ENCODE measurements around the gene OTUD5.

OTUD5 gene

DNA sequence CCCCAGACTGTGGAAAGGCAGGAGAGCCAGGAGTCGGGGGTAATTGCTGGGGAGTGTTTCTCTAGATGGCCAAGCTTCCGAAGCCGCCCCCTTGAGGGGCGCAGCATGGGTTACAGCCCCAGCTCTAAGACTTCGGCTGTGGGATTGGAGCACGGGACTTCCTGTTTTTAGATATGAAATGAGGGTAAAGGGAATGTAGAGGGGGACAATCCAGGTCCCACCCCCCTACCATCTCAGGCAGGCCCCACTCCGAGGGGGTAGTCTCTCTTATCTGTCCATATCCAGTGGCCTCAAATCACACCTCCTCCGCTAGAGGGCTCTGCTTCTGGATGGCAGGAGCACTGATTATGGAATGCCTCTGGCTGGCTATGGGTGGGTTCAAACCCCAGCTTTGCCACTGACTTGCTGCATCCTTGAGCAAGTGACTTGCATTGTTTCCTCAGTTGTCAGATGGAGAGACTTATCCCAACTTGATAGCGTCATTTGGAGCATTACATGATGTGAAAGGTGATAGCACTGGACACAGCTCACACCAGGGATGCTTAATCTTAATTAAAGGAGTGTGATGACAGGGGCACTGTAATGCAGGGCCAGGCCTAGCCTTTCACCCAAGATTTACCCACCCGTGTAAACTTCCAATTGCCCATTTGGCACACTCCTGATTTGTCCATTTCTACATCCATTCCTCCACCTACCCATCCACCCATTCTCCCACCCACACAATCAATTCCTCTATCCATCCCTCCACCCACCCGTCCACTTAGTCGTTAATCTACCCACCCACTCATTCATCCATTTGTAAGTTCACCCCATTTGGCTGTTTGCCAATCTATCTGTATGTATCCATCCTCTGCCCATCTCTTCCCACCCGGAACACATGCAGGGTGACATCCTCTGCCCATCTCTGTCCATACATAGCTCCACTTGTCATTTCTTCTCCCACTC lies 15.1 kb upstream of the OTUD5 start:
- in situ Hi-C loops (cut with MboI; ENCODE audit: low sequenced_read_pairs), result no loop called here

DNA sequence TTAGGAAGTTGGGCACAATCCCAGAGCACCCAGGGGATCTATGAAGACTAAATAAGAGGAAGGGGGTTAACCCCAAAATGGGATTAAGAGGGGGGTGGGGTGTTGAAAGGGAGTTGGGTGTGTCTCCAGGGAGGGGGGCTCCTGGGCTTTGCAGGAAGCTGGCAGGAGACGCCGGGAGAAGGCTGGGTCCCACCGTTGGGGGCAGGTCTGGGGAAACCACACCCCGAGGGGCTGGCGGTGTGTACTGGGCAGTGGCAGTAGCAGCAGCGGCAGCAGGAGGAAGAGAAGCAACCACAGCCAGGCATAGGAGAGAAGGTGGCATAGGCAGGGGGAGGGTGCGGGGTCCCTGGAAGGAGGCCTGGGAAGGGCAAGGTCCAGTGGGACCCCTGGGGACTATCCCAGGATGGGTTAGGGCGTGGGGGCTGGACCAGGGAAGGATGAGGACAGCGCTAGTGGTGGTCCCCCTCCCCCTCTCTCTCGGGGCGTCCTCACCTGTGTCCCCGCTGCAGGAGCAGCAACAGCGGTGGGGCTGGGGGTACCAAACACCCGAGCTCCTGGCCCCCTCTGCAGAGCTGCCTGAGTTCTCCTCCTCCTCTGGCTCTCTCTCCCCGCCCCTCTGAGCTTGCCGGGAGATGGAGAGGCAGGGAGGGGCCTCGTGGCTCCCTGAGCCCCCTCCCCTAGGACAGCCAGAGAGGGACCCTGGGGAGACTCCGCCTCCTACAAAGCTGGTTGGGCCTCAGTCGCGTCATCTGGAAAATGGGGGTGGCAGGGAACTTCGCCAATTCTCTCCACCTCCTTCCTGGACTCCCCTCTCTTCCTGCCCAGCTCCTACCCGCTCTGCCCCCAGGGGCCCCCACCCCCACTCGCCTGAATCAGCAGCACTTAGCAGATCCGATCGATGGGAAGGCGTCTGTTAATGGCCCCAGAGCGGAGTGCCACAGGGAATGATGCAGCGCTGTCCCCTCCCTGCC lies 14.1 kb upstream of the OTUD5 start, which contains the start of gene KCND1:
TSS of gene KCND1 (minus strand) at position 596 of the 971 bp plus-strand sequence. CDS start 1,573 bp downstream, outside the sequence.
- in situ Hi-C loops (cut with MboI; ENCODE audit: low sequenced_read_pairs), result no loop called here

DNA sequence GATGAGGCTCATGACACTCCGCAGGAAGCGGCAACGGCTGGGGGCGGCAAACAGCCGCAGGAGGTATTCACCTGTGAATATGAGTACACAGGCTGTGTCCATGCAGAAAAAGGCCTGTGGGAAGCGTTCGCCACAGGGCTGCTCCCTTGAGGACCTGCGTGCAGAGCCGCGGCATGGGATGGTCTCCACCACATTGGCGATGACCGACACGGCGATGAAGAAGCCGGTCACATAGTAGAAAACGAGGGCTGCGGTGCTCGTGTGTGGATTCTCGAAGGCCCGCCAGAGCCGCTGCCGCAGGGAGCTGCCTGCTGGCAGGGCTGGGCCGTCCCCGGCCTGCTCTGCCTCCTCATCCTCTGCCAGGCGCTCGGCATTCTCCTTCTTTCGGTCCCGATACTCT lies 12.1 kb upstream of the OTUD5 start:
- in situ Hi-C loops (cut with MboI; ENCODE audit: low sequenced_read_pairs), result no loop called here

- in situ Hi-C loops (cut with MboI; ENCODE audit: low sequenced_read_pairs), result no loop called here
Measured at GRCh38 chrX:48968377-48968776, 11.0 kb upstream of the OTUD5 start.

- in situ Hi-C loops (cut with MboI; ENCODE audit: low sequenced_read_pairs), result no loop called here
Measured at GRCh38 chrX:48966796-48967579, 9.6 kb upstream of the OTUD5 start.

DNA sequence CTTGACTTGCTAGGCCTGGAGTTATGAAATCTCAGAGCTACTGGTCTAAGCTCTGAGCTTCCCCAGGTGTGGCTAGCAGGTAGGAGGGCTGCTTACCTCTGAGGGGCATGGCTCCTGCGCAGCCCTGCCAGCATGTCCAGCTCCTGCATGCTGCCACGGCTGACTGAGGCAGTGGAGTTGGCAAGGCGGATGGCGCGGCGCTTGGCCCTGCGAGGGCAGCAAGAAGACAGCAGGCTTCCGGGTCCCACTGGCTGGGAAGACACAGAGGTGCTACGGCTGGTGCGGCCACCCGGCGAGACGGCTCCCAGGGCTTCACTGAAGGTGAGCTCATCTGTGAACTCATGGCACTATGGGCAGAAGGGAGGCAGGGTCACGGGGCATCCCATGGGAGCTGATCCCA lies 8.6 kb upstream of the OTUD5 start:
- in situ Hi-C loops (cut with MboI; ENCODE audit: low sequenced_read_pairs), result no loop called here

DNA sequence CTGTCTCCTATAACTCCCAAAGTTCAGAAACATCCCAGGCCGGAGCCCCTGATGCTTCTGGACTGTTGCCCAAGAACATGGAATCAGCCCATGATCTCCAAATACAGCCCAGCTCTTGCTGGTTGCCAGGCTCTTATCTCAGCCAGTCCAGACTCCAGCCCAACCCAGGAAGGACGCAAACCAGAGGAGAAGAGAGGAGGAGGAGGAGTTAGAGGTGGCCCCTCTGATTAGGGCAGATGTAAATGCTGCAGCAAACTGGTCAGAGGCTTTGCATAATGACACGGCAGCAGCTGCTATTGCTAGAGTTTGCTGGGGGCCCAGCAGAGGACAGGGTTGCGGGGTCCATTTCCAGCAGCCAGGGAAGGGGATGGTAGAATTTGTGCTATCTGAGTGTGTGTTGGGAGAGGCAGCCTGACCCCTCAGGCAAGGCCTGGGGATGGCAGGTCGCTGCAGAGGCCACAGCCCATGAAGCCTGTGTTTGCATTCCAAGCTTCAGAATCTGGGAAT lies 4.2 kb upstream of the OTUD5 start:
- in situ Hi-C loops (cut with MboI; ENCODE audit: low sequenced_read_pairs), result no loop called here

DNA sequence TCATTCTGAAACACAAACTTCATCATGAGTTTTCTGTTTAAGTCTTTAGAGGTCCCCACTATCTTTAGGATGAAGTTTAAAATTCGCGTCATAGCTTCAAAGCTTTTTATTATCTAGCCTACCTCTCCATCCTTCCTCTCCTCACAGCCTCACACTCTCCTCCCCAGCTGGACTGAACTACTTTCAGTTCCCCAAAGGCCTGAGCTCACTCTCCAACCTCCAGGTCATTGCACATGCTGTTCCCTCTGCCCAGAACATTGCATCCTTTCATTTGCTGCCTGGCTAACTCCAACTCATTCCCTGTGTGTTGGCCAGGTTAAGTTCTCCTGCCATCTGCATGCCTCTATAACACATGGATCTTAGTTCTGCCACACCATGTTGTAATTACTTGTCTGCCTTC lies 2.9 kb upstream of the OTUD5 start:
- in situ Hi-C loops (cut with MboI; ENCODE audit: low sequenced_read_pairs), result no loop called here

DNA sequence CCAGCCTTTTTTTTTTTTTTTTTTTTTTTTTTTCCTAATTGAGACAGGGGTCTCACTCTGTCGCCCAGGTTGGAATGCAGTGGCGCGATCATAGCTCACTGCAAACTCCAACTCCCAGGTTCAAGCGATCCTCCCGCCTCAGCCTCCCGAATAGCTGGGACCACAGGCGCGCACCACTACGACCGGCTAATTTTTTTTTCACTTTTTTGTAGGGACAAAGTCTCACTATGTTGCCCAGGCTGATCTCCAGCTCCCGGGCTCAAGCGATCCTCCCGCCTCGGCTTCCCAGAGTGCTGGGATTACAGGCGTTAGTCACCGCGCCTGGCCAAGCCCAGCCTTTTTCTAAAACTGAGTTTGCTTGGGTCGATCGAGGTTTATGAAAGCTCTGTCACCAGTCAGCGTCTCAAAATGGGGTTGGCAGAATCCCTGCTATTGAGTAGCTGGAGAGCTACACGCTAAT lies 1.3 kb upstream of the OTUD5 start:
- in situ Hi-C loops (cut with MboI; ENCODE audit: low sequenced_read_pairs), result no loop called here

DNA sequence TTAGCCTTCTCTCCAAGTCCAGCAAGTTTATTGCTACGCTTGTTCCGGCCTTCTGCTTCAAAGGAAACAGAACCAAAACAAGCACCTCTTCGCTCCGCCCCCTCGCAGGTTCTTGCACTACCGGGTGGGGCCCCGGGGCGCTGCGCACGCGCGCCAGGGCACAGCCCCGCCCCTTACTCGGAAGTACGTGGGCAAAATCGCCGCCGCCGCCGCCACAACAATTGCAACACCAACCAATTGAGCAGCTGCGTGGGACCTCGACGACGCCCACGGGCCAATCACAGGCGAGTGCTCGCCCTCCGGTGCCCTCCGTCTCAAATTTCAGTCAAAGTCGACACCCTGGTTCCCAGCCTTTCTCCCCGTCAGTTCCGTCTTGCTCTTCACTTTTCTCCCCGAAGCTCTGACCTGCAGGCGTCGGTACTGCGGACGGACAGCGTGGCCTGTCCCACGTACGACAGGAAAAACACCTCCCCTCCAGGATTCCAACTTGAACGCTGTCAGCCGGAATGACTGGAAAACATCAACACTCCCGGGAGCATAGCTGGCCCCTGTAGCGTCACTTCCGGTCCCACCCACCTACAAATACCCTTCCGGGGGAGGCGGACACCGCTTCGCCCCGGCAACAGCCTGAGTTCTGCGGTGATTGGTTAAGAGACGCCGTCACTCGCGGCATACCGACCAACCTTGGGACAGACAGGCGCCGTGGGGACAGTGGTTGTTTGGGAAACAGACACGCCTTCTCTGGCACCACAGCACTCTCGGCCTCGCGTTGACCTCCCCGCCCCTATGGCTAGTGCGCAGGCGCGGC lies 624 bp upstream of the OTUD5 start:
- in situ Hi-C loops (cut with MboI; ENCODE audit: low sequenced_read_pairs), result no loop called here

DNA sequence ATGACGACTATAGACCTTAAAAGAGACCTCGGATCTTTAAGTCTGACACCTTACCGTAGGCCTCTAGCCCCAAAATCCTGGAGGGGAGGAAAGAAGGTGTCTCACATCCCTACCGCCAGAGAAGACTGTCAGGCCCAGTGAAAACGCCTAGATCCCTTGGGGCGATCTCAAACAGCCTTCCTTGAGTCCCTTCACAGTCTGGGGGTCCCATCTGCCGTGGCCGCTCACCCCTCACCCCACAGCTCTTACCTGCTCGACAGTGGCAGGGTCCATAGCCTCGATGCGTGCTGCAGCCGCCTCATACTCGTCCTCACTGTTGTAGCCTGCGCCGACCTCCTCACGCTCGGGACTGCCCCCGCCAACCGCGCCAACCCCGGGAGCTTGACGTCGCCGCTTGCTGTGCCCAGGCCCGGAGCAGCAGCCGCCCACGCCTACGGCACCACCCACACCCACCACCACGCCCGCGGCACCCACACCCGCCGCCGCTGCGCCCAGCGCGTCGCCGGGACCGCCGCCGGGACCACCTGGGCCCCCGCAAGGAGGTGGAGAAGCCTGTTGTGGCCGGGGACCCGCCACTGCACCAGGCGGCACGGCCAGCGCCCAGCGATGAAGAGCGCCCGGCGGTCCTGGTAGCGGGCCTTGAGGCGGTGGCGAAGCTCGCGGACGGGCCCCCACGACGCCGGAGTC lies 536 bp downstream of the OTUD5 start:
- in situ Hi-C loops (cut with MboI; ENCODE audit: low sequenced_read_pairs), result no loop called here

GRCh38 chrX:48948589-48948988 lies 8.8 kb downstream of the OTUD5 start:
- in situ Hi-C loops (cut with MboI; ENCODE audit: low sequenced_read_pairs), result no loop called here

DNA sequence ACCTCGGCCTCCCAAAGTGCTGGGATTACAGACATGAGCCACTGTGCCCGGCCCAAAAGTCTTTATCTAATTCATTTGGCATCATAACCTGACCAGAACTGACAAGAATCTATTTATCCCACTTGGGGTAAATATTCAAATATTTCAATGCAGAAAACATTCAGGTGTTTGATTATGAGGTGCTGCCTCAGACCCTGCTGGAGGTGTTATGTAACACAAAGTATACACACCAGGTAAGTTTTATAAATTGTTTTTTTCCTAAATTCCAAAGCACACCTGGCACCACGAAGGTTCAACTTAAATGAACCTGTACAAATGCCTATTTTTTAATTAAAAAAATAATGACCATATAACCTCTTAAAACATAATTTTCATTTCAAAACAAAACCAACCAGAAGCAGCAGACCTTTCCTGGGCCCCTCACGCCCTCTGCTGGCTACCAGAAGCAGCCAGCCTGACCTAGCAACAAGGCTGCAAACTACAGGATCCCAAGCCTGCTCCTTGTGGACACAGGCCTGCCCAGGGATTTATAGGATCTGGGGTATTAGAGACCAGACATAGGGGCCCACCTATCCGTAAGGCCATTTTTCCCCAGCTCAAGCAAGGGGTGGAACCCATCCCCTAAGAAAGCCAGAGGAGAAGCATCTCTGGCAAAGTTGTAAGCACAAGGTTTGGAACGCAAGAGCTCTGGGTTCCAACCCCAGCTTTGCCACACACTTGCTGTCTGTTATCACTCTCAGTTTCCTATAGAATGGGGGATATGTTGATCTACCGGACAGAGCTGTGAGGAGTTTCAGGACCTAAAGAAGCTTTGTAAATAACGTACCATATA lies 11.7 kb downstream of the OTUD5 start:
- in situ Hi-C loops (cut with MboI; ENCODE audit: low sequenced_read_pairs), result no loop called here

DNA sequence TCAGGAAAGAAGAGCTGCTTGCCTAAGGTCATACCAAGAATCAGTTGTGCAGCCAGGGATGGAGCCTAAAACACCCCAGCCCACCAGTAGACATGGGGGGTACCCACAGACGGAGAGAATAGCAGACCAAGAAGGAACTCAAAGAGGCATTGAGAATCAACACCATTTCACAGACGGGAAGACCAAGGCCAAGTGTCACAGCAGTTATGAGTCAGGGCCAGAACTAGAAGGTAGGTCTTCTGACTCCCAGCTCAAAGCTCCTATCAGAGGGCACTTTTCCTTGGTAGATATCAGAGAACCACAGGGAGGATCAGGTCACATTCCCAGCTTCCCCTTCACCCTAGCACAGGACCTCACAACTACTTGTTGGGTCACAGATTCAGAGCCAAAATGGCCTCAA lies 14.5 kb downstream of the OTUD5 start:
- in situ Hi-C loops (cut with MboI; ENCODE audit: low sequenced_read_pairs), result no loop called here

DNA sequence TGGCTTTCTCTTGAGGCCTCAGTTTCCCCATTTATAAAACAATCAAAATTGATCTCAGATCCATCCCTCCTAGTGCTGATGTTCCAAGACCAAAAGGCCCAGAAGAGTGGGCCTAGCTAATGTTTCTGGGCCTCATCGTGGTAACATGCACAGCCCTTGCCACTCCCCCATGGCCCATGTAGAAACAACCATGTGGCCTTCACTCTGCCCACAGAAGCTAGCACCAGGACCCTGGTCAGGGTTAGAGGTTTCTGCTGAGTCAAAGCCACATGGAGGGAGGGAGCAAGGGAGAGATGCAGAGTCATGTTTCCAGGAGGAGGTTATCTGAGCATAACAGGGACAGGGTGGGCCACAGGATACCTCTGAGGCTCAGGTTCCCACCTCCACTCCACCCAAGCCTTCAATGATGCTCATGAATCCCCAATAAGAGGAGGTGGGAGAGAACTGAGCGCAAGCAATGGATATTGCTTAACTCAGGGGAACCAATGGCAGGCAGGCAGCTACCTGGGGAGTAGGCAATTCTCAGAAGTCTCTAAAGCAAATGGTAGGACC lies 16.9 kb downstream of the OTUD5 start:
- in situ Hi-C loops (cut with MboI; ENCODE audit: low sequenced_read_pairs), result no loop called here

DNA sequence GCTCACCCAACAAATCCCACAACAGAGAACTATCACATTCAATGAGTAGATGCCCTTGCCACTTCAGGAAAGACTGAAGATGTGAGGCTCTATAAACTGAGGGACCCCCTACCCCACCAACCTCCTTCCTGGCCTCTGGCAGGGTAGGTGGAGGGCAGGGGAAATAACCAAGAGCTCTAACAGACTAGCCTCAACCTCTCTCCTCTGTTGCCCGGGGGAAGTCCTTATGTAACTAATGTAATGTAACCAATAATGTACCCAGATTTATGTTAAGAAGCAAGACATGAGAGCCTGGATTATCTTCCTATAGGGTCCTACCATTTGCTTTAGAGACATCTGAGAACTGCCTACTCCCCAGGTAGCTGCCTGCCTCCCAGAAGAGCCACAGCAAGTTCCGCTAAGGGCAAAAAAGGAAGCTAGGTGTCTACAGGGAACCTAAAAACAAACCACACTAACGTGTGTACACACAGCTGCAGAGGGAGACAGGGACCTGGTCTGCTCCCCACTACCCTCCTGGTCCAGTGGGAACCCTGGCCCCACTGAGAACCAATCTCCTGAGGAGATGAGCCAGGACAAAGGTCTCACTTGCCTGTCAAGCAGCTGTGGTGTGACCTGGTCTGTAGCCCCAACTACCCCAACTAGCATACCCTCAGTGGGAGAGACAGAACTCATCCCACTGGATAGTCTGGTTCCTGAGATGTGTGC lies 17.7 kb downstream of the OTUD5 start:
- in situ Hi-C loops (cut with MboI; ENCODE audit: low sequenced_read_pairs), result no loop called here

DNA sequence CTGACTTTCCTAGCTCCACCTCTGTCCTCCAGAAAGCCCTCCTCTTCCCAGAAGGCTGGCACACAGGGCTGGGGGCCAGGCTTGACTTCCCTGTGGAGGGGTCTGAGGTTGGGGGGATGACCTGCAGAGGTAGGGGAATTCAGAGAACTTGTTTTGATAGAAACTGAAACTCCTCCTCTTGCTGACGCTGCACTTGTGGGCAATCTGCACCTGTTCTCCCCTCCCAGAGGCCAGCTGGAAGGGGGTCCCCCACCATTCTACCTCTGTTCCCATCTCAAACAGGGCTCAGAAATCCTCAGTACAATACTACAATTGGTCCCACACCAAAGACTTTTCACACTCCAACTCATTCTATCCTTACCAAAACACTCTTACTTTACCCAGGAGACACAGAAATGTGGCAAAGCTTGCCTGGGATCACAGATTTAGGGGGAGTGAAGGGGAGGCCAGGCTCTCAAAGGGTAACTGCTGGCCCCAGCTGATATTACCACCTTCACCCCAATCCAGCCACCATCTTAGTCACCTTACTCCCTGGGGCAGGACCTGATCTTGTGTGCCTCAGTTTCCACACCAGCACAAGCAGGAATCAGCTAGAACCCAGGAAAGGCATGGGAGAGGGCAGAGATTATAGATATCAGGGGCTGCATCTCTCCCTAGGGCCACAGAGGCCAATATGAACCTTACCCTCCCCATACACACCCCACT lies 18.5 kb downstream of the OTUD5 start:
- in situ Hi-C loops (cut with MboI; ENCODE audit: low sequenced_read_pairs), result no loop called here

Data from HL-60/S4 treated with phorbol 12-myristate 13-acetate at 8.2 ng/mL for 4 days and 3 days (cell line).